K562 (cell line): Measurements from ENCODE around the gene UBR1. TPM values are rescaled to one million over a fixed set of nuclear protein-coding genes. Genes with fewer than 3 reads are reported as not detected.

Source experiments
- TCF7 ChIP-seq: sonication (generic); IDR thresholded peaks from 2 replicates; pipeline ENCODE4 v1.6.1; 2016; ENCODE audit warnings: antibody characterized with exemption, borderline replicate concordance
- polyA plus RNA-seq, 8 experiments: library from polyadenylated mRNA; depleted of rRNA in 4 of 8; stranded (reverse) in 5 of 8; unstranded in 3 of 8; fragments of >200 nt; fragmentation: Nextera tagmentation in 2 of 8; fragmentation: Illumina TruSeq in 1 of 8; extraction: Ambion mirVana in 2 of 8; extraction: Trizol in 1 of 8; gene quantifications; 2 replicates each; pipeline versions ENCODE4 v1.2.1 to v1.2.3, GENCODE V29; 2011 to 2014; ENCODE audit warnings: inconsistent platforms in 1 of 8, missing spikeins in 1 of 8
- total RNA-seq, 7 experiments: library from RNA; depleted of rRNA in 6 of 7; stranded (reverse); fragments of >200 nt in 6 of 7; fragmentation: Illumina TruSeq in 2 of 7; extraction: Trizol in 2 of 7; gene quantifications; 2 replicates each; pipeline versions ENCODE4 v1.2.1 to v1.2.3, GENCODE V29; 2011 to 2021; ENCODE audit warnings: low replicate concordance in 1 of 7
- TF ChIP-seq, protein P1 (sequence below), 2 experiments: fragments of 450-650 bp; IDR thresholded peaks; 2 replicates each; pipeline ENCODE4 v1.6.1; 2018; ENCODE audit warnings: mild to moderate bottlenecking in 2 of 2, low read depth in 1 of 2; ENCODE audit not compliant: partially characterized antibody in 2 of 2
- TF ChIP-seq, protein P2 (sequence below), 3 experiments: fragments of 200-800 bp in 1 of 3; fragments of 250-450 bp in 1 of 3; fragments of 450-650 bp in 1 of 3; sonication (Bioruptor Pico) in 1 of 3; sonication (Bioruptor generic) in 1 of 3; formaldehyde crosslinking in 1 of 3; IDR thresholded peaks; 2 replicates each; pipeline versions ENCODE4 v1.6.1 to v1.8.0; 2016 to 2022; ENCODE audit warnings: mild to moderate bottlenecking in 2 of 3, missing genetic modification characterization in 2 of 3, missing compliant biosample characterization in 1 of 3, moderate library complexity in 1 of 3

Gene UBR1
- total and polyA plus RNA-seq, 9 of the 15 experiments (the other 6 are each of a cell fraction or from before 2014, with no cell fraction given), result 5.8 to 30.7 (median 15.3) TPM

GRCh38 chr15:43056696-43057095 lies 49.1 kb downstream of the UBR1 start (continued):
- TF ChIP-seq, protein P1, sequence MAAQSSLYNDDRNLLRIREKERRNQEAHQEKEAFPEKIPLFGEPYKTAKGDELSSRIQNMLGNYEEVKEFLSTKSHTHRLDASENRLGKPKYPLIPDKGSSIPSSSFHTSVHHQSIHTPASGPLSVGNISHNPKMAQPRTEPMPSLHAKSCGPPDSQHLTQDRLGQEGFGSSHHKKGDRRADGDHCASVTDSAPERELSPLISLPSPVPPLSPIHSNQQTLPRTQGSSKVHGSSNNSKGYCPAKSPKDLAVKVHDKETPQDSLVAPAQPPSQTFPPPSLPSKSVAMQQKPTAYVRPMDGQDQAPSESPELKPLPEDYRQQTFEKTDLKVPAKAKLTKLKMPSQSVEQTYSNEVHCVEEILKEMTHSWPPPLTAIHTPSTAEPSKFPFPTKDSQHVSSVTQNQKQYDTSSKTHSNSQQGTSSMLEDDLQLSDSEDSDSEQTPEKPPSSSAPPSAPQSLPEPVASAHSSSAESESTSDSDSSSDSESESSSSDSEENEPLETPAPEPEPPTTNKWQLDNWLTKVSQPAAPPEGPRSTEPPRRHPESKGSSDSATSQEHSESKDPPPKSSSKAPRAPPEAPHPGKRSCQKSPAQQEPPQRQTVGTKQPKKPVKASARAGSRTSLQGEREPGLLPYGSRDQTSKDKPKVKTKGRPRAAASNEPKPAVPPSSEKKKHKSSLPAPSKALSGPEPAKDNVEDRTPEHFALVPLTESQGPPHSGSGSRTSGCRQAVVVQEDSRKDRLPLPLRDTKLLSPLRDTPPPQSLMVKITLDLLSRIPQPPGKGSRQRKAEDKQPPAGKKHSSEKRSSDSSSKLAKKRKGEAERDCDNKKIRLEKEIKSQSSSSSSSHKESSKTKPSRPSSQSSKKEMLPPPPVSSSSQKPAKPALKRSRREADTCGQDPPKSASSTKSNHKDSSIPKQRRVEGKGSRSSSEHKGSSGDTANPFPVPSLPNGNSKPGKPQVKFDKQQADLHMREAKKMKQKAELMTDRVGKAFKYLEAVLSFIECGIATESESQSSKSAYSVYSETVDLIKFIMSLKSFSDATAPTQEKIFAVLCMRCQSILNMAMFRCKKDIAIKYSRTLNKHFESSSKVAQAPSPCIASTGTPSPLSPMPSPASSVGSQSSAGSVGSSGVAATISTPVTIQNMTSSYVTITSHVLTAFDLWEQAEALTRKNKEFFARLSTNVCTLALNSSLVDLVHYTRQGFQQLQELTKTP (IDR thresholded peaks at IDR 0.05; ENCODE audit: low read depth in 1 of 2, partially characterized antibody in 2 of 2), result no peak
- TF ChIP-seq, protein P2, sequence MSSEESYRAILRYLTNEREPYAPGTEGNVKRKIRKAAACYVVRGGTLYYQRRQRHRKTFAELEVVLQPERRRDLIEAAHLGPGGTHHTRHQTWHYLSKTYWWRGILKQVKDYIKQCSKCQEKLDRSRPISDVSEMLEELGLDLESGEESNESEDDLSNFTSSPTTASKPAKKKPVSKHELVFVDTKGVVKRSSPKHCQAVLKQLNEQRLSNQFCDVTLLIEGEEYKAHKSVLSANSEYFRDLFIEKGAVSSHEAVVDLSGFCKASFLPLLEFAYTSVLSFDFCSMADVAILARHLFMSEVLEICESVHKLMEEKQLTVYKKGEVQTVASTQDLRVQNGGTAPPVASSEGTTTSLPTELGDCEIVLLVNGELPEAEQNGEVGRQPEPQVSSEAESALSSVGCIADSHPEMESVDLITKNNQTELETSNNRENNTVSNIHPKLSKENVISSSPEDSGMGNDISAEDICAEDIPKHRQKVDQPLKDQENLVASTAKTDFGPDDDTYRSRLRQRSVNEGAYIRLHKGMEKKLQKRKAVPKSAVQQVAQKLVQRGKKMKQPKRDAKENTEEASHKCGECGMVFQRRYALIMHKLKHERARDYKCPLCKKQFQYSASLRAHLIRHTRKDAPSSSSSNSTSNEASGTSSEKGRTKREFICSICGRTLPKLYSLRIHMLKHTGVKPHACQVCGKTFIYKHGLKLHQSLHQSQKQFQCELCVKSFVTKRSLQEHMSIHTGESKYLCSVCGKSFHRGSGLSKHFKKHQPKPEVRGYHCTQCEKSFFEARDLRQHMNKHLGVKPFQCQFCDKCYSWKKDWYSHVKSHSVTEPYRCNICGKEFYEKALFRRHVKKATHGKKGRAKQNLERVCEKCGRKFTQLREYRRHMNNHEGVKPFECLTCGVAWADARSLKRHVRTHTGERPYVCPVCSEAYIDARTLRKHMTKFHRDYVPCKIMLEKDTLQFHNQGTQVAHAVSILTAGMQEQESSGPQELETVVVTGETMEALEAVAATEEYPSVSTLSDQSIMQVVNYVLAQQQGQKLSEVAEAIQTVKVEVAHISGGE (CRISPR knock-in tag; IDR thresholded peaks at IDR 0.05), result no peak
- TF ChIP-seq TCF7, result no peak
